GM21529 (cell line): Measurements from ENCODE around the gene SLC8B1.

ENCODE experiments used
- ATAC-seq: cut with Tn5 transposase; IDR thresholded peaks from one replicate; pipeline ENCODE4 v1.9.1; 2021; ENCODE audit not compliant: unreplicated experiment

The SLC8B1 gene

GRCh38 chr12:113248842-113249435 lies 86.0 kb downstream of the SLC8B1 start:
- ATAC-seq, result no peak
